ENCODE data around the gene LRCH4.
A peak's percentile ranks its signal among the peaks of the same experiment; 100 is the strongest.

Gene LRCH4

DNA sequence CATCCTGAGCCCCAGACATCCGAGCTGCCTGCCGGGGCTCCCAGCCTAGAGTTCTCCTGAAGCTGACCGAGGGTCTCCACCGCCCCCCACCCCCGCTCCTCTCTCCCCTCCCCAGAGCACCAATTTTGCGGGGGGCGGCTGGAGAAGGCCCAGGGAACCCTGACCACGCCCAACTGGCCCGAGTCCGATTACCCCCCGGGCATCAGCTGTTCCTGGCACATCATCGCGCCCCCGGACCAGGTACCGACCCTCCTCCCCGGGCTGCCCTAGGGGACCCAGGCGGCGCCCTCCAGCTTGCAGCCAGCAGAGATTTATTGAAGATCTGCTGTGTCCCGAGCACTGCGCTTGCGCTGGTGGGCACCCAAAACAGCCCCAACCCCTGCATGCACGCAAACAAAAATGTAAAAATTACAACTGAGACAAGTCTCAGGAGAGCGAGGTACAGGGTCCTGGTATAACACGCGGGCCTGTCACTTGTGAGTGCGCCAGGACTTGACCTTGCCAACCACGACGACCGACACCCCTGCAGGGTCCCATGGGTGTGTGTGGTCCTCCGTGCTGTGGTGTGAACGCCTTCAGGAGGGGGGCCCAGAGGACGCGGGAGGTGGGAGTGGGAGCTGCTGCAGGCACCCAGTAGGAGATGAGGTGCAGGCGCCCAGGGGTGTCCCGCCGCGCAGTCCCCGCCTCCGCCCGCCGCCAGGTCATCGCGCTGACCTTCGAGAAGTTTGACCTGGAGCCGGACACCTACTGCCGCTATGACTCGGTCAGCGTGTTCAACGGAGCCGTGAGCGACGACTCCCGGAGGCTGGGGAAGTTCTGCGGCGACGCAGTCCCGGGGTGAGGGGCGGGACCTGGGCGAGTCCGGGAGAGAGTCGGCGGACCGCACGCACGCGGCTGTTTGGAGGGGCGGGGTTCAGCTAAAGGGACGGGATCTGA is 19.3 kb upstream of the LRCH4 start:
- peak; percentile 47 for DNase-seq

DNA sequence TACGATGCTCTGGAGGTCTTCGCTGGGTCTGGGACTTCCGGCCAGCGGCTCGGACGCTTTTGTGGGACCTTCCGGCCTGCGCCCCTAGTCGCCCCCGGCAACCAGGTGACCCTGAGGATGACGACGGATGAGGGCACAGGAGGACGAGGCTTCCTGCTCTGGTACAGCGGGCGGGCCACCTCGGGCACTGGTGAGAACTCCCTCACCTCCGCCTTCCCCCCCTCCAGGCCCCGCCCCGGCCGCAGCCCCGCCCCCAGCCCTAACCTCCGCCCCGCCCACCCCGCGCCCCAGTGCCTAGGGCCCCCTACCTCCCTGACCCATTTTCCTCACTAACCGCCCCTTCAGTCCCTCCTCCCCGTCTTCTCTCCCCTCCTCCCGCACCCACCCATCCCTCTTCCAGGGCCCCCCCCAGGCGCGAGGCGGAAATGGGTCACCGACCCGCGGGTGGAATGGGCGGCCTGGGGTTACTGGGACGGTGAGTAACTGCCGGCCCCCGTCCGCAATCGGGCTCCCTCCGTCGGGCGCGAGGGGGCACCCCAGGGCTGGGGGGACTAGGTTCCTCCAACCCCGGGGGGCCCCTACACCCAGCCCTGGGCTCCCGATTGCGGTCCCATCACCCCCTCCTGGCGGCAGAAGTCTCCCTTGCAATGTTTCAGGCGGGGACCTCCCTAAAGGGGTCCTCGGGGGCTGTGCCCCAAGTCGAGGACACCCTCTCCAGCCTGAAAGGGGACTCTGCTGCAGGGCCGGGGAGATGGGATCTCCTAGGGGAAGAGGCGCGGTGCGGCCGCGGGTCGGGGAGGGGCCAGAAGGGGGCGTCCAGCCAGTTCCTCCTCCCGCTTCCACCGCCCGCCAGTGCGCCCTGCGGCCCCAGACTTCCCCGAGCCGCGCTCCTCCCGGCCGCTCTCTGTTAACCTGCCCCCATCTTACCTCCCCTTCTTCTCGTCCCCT is 18.4 kb upstream of the LRCH4 start:
- peak; percentile 67 for DNase-seq

DNA sequence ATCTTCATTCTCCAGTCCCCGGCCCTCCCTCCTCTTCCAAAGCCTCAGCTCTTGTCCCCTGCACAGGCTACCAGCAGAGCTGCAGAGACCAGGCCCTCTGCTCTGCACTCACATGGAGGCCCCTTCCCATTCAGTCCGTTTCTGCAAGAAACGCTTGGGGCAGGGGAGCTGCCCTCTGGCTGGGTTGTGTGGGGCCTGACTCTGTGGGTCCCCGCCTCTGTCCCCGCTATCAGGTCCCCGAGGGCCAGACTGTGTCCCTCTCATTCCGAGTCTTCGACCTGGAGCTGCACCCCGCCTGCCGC is 17.7 kb upstream of the LRCH4 start:
- no peak for DNase-seq

DNA sequence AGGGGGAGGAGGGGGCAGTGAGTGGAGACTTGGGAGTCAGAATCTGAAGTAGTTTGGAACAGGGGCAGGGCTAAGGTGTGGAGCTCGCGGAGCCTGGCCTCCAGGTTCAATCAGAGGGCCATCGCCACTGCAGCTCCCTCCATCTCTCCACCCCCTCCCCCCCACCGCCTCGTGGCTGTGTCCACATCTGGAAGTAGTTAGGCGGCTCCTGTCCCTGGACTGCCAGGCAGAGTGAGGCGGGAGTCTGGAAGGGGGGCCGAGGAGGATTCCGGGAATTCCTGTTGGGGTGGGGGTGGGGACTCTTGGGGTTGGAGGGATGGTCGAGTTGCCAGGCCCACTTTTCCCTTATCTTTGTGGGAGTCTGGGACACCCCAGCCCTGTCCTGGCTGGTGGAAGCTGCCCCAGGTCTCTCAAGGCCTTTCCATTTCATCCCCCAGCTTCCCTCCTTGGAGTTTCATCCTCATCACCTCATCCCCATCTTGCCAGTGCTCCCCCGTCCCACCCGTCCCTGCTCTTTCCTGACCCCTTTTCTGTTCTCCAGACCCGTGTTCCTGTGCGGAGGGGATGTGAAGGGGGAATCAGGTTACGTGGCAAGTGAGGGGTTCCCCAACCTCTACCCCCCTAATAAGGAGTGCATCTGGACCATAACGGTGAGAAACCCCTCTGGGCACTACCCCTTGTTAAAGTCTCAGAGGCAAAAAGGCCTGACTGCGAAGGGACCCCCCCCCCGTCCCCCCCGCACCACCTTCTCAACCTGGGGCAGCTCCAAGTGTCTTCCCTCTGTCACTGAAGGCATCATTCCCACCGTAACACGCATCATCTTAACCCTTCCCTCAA is 17.2 kb upstream of the LRCH4 start:
- no peak for DNase-seq

DNA sequence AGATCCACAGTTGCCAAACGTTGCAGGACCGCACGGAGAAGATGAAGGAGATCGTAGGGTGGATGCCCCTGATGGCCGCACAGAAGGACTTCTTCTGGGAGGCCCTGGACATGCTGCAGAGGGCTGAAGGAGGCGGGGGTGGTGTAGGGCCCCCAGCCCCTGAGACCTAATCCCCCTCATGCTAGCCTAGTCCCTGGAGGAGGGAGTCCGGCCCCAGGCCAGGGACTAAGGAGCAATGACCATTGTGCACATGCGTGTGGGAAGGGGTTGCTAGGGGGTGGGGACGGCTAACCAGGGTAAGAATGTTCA is 14.8 kb upstream of the LRCH4 start:
- no peak for DNase-seq

DNA sequence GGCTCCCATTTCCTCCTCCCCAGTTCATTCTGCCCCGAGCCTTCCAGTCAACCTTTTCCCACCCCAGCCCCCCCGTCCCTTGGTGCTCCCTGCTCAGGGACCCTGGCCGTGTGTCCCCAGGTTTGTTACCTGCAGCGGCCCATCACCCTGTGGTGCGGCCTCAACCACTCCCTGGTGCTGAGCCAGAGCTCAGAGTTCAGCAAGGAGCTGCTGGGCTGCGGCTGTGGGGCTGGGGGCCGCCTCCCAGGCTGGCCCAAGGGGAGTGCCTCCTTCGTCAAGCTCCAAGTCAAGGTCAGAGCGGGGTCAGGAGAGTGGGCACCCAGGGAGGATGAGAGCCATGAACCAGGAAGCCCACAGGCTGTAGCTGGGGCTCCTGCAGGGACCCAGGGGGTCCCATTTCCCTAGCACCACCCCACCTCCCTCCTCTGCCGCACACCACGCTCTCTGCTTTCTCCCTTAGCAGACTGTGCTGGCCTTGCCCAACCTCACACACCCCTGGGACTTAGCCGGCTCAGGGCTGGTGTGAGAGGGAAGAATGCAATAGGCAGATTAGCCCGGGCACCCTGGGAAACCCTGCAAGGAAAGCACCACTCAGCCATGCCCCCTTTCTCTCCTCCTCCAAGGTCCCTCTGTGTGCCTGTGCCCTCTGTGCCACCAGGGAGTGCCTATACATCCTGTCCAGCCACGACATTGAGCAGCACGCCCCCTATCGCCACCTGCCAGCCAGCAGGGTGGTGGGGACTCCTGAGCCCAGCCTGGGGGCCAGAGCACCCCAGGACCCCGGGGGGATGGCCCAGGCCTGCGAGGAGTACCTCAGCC is 14.2 kb upstream of the LRCH4 start:
- DNase-seq: no peak

DNA sequence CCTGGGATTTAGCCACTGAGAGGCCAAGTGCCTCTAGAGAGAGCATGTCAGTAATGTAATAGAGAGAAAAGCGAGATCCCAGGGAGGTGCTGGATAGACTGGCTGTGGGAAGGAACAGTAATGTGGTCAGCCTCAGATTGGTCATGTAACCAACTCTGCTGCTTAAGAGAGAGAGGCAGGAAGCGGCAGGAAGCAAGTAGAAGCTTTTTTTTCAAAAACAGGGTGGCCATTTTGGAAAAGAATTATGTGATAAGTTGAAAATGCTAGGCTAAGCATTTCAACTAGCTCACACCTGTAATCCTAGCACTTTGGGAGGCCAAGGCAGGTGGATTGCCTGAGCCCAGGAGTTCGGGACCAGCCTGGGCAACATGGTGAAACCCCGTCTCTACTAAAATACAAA is 12.5 kb upstream of the LRCH4 start:
- no peak for DNase-seq

DNA sequence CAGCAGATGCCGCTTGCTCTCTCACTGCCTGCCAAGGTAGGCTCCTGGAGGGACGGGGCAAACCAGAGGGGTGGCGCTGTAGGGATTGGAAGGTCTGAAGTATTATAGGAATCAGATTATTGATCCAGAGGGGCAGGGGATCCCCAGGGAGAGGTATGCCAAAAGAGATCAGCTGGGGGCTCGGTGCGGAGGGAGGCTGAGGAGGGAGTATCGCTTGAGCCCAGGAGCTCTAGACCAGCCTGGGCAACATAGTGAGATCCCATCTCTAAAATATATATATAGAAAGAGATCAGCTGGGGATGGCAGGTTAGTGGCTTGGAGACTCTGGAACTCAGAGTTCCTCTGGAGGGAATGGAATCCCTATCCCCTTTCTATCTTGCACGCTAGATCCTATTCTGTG is 9.3 kb upstream of the LRCH4 start:
- no peak for DNase-seq

DNA sequence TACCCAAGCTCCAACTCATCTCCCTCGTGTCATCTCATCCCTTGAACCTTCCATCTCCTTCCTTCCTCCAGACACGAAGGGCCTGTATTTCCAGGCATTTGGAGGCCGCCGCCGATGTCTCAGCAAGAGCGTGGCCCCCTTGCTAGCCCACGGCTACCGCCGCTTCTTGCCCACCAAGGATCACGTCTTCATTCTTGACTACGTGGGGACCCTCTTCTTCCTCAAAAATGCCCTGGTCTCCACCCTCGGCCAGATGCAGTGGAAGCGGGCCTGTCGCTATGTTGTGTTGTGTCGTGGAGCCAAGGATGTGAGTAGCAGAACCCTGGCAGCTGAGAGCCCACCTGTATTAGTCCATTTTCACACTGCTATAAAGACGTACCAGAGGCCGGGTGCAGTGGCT is 5.7 kb upstream of the LRCH4 start:
- no peak for DNase-seq

DNA sequence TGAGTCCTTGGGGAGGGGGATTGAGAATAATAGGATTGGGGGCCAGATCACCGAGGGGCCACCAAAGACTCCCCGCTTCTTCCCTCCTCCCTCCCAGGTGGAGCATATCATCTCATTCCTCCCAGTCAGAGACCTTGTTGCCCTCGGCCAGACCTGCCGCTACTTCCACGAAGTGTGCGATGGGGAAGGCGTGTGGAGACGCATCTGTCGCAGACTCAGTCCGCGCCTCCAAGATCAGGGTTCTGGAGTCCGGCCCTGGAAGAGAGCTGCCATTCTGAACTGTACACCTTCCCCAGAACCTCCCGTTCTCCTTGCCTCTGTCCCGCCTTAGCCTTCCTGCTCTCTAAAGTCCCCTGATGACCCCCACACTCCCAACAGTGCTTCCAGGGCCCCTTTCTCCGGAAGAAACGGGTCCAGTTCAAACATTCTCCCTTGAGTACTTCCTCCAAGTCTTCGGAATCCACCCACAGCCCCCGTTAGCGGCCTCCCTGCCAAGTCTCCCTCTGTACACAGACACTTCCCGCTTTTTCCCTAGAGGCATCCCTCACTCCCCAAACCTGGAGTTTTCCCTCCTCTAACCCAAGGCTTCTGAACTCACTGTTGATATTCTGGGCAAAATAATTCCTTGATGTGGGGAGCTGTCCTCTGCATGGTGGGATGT is 4.3 kb upstream of the LRCH4 start:
- DNase-seq: no peak

DNA sequence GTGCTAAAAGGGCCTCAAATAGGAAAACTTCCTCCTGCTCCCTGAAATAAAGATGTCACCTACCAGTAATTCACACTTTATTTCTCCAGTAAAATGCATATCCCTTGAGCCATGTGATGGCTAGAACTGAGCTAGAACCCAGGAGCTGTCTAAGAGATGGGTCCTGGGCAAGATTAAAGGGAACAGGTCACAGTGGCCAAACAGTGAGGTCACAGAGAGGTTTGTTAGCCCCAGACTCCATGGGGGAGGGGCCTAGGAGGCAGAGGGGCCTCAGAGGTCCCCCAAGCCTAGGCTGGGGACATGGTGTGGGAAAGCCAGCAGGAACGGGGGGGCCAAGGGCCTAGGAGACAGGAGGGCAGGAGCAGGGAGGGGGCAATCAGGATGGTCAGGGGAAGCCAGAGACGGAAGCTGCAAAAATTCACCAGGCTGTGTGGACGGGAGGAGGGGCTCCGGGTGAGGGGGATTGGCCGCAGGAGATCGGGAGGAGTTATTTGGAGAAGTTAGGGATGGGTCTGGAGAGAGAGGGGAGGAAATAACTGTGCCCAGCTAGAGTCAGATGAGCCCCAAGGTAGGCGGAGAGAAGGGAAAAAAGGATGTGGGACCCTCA is 3.5 kb upstream of the LRCH4 start:
- no peak for DNase-seq

DNA sequence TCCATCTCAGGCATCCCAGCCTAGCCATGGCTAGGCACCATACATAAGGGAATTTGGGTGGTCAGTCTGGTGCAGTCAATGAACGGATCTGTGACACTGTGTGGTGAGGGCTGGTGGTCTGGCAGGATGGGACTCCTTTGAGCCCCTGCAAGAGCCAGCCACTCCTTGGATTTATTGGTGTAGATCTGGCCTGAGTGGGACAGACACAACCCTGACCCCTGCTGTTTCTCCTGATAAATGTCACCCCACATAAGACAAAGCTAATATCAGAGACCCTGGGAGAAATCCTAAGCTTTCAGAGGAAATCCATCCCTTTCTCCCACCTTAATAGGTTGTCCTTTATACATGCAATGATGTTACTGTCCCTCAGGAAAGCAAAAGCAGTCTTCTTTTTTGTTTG is 2.5 kb upstream of the LRCH4 start:
- no peak for DNase-seq

DNA sequence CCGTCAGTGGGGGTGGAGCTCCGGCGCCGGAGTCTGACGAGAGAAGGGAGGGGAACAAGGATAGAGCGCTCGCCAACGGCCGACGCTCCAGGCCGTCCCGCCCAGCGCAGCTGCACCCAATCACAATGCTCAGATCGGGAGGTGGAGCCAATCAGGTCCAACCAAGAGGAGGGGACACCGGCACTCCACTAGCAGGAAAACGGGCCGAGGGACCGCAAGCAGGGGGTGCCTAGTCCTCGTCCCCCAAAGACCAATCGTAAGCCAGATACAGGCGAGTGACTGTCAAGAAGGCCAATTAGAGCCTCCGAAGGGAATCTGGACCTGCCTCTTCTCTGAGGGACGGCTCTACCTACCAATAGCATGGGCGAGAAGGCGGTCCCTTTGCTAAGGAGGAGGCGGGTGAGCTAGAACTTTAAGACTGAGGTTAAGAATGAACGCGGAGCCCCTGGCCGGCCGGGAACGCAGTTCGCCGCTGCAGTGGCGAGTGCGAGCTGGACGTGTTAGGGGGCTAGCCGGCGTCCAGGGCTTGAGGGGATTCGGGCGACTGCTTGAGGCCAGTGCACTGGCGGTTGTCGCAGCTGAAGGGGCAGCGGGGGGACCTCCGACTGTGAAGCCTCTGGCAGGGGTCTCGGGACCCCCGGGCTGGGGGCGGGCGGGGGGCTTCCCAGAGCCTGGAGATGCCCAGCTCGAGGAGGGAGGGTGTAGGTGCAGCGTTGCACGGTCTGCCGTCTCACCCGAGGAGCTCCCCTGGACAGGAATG is 517 bp upstream of the LRCH4 start, which contains the start of gene FBXO24:
Gene FBXO24, plus strand, starts transcription at position 63 of the 760 bp plus-strand sequence. Its CDS starts 298 bp downstream, at position 361.
- peak; percentile 99 for DNase-seq

DNA sequence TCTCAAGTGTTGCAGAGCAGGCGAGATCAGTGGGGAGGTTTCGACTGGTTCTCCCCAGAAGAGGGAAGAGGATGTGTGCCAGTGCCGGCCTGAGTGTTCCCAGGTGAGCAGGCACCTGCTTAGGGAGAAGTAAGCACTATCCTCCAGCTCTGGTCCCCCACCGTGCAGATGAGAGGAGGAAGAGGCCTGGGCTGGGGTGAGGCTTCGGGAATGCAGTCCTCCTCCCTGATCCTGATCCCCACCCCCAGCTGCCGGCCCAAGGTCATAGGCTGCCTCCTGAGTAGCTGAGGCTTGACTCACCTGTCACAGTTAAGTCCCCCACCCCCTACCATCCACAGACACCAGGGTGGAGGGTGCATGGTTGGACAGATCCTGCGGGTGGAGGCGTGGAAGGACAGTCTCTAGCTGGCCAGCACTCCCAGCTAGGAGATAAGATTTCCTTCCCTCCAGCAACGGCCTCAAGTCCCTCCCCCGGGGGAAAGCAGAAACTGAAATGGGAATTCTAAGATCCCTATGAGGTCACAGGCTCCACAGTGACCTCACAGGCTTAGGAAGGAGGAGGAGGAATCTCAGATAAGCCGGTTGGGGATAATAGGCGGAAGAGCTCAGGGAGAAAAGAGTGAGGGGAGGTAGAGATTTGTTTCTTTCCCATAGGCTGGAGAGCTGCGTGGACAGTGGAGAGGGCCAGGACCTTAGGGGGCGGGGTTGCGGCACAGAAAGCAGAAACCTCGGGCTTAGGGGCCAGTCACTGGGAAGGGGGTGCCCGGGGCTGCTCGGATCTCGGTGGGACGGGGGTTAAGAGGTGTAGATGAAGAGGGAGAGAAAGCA is 1.0 kb downstream of the LRCH4 start:
- no peak for DNase-seq

DNA sequence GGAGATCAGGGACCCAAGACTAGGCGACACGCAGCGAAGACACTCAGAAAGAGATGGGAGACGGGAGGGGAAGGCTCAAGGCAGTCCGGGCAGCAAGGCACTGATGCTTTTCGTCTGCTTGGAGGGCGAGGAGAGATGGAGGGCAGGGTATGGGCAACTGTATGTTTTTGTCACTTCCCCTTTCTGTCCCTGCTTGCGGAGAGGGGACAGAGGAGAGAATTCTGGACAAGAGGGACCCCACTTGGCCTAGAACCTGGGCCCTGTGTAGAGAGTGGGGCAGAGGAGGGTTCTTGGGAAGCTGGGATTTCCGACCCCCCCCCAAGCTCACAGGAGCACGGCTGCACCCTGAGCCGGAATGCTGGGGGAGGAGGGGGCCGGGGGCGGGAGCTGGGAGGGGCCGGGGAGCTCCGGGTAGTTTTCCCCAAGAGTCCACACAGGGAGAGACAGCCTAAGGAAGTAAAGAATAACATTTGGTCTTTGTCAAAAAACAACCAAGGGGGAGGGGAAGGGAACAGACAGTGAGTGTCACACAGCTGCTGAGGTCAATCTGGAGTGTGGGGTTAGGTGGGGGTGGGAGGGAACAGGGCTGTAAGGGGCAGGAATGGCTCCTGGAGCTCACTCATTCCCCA is 1.8 kb downstream of the LRCH4 start:
- no peak for DNase-seq

DNA sequence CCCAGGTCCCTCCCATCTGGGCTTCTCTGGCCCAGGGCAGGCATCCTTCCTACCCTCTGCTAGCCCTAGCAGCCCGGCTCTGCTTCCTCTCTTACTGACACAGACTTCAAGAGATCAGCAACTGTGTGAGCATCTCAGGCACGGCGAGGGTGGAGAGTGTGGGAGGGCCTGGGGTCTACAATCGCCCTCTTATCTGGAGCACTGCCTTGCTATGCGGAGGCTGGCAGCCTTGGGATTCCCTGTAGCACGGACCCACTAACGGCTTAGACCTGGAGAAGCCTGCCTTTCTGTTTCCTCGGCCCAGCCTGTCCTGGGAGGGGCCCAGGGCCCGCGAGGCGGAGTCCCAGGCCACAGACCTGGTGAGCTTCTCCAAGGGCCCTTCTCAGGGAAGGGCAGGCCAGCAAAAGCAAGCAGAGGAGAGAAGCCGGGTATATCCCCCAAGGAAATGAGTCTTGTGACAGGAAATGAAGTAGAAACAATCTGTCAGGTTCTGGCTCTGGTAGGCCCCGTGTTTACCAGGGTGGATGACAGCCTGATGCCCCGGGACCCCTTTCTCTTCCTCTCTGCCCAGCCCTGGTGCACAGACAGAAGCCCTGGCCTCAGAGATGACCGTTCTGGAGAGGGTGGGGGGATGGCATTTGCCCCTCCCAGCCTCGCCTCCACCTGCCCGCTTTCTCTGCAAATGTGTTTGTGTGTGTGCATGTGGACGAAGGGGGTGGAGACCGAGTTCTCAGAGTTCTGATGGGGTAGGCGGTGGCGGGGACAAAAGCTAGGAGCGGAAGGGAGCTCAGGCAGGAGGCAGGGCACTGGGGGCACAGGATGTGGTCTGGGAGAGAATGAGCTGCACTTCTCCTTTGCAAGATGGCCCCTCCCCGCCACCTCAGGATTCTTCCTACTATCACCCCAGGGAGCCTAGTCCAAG is 2.5 kb downstream of the LRCH4 start:
- DNase-seq: peak; percentile 57

DNA sequence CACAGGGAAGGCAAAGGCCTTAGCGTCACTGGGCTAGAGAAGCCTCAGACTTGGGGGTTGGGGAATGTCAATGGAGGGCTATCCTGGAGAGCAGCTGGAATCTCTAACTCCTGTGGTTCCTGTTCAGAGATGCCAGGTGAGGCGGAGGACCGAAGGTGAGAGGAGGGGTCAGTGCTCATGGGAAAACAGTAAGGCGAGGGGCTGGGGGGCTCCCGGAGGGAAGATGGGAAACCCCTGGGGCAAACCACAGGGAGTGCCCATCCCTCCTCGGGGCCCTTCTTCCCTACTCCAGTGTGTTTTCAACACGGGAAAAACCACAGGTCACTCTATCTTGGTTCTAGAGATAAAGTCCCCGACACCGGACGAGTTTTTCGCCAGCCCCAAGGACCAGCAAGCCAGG is 3.3 kb downstream of the LRCH4 start:
- no peak for DNase-seq

DNA sequence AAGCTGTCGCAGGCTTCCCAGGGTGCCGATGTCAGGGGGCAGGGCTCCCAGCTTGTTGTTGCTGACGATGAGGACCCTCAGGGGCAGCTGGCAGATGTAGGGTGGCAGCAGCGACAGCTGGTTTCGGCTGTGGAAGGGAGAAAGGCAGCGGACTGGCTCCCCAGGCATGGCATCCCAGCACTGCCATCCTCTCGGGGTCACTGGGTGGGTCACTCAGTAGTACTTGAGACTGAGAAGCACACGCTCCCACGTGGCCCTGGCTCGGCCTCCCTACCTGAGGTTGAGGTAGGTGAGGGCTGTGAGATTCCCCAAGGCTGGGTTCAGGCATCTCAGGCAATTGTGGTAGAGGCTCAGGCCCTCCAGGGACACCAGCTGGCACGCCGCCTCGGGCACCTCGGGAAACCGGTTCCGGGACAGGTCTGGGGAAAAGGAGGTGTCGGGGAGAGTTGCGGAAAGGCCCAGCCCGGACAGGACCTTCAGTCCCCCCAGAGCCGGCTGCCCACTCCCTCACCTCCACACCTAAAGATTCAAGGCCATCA is 3.8 kb downstream of the LRCH4 start:
- no peak for DNase-seq

Data from activated CD4-positive, CD25-positive, alpha-beta regulatory T cell treated with anti-CD3 and anti-CD28 coated beads, Interleukin-2, amount 50 U/mL, for 72 hours (primary cell).